HCT116 (cell line): Measurements from ENCODE around the gene NUDT9. TPM values are rescaled to one million over a fixed set of nuclear protein-coding genes. Genes with fewer than 3 reads are reported as not detected.

Source experiments
- ATAC-seq: fragments of 200-7000 bp; cut with Tn5 transposase; 2 replicates; pipeline ENCODE4 v1.9.1; 2020; ENCODE audit warnings: mild to moderate bottlenecking, moderate library complexity
- BruUV-seq: library from RNA; stranded (reverse); fragments of 400-500 nt; replicated peaks from 2 replicates; lab custom pipeline; 2021; lab: Mats Ljungman, UMichigan
- CTCF ChIA-PET: fragments of 300-600 bp; sonication (Branson Sonifier 250); formaldehyde crosslinking; loops from one replicate; lab custom pipeline; 2021; ENCODE audit warnings: antibody characterized with exemption; lab: Charles Lee
- POLR2A ChIA-PET: fragments of 300-600, 350-600 bp; sonication (Branson Sonifier 250); formaldehyde crosslinking; loops from one replicate; lab custom pipeline; 2021; ENCODE audit warnings: antibody characterized with exemption; lab: Charles Lee
- RAD21 ChIA-PET, 2 experiments: fragments of 300-600 bp; sonication (Branson Sonifier 250); formaldehyde crosslinking; loops; one replicate each; lab custom pipeline; 2023; ENCODE audit warnings: low total read pairs in 2 of 2; ENCODE audit not compliant: uncharacterized antibody in 2 of 2, unreplicated experiment in 2 of 2, low non-redundant PET in 1 of 2; lab: Charles Lee
- DNase-seq: peaks from one replicate; pipeline ENCODE4 v3.0.0-alpha.2; 2010; ENCODE audit warnings: low read depth, low spot score
- H2AFZ ChIP-seq: fragments of 200-600 bp; shearing (Covaris generic), sonication (generic); 2 replicates; pipeline ENCODE4 v1.6.1; 2017; ENCODE audit warnings: low read depth, mixed run types, mixed read lengths, antibody characterized with exemption, low read length; ENCODE audit not compliant: poor library complexity, severe bottlenecking
- H3K27ac ChIP-seq: 2 replicates; pipeline ENCODE4 v1.5.1; 2012; ENCODE audit warnings: low read depth, low read length
- H3K27me3 ChIP-seq: fragments of 200-600 bp; sonication (generic); 2 replicates; pipeline ENCODE4 v1.6.1; 2016; ENCODE audit warnings: mixed run types, low read length, mixed read lengths; ENCODE audit not compliant: insufficient read depth
- H3K36me3 ChIP-seq, 2 experiments: fragments of 200-500 bp in 1 of 2; fragments of 200-600 bp in 1 of 2; sonication (Bioruptor generic) in 1 of 2; sonication (generic) in 1 of 2; 2 replicates each; pipeline versions ENCODE4 v1.5.1 to v1.6.1; 2014 to 2016; ENCODE audit warnings: low read length in 2 of 2, inconsistent platforms in 1 of 2, mixed read lengths in 1 of 2, mixed run types in 1 of 2; ENCODE audit not compliant: insufficient read depth in 2 of 2, control insufficient read depth in 1 of 2
- H3K4me1 ChIP-seq, 2 experiments: fragments of 200-600 bp in 1 of 2; sonication (generic) in 1 of 2; 2 replicates each; pipeline versions ENCODE4 v1.5.1 to v1.6.1; 2012 to 2017; ENCODE audit warnings: low read length in 2 of 2, inconsistent platforms in 1 of 2, mild to moderate bottlenecking in 1 of 2, mixed read lengths in 1 of 2, mixed run types in 1 of 2, moderate library complexity in 1 of 2; ENCODE audit not compliant: insufficient read depth in 2 of 2, control insufficient read depth in 1 of 2
- H3K4me2 ChIP-seq: fragments of 200-600 bp; sonication (generic); 2 replicates; pipeline ENCODE4 v1.6.1; 2017; ENCODE audit warnings: mixed run types, low read length, mixed read lengths
- H3K4me3 ChIP-seq, 2 experiments: fragments of 200-600 bp in 1 of 2; sonication (generic) in 1 of 2; replicated peaks in 1 of 2; 2 replicates each; pipeline ENCODE4 v1.5.1; 2011 to 2016; ENCODE audit warnings: low read length in 2 of 2, control low read depth in 1 of 2, low read depth in 1 of 2, mild to moderate bottlenecking in 1 of 2, mixed read lengths in 1 of 2, mixed run types in 1 of 2
- H3K79me2 ChIP-seq: fragments of 200-600 bp; sonication (generic); 2 replicates; pipeline ENCODE4 v1.6.1; 2017; ENCODE audit warnings: mild to moderate bottlenecking, mixed run types, low read length, moderate library complexity, mixed read lengths; ENCODE audit not compliant: insufficient read depth
- H3K9ac ChIP-seq: fragments of 200-600 bp; sonication (generic); 2 replicates; pipeline ENCODE4 v1.6.1; 2016; ENCODE audit warnings: low read length, mixed read lengths
- H3K9me2 ChIP-seq: fragments of 200-600 bp; sonication (generic), shearing (Covaris generic); 2 replicates; pipeline ENCODE4 v1.6.1; 2017; ENCODE audit warnings: mixed run types, mild to moderate bottlenecking, moderate library complexity; ENCODE audit not compliant: insufficient read depth
- H3K9me3 ChIP-seq, 2 experiments: fragments of 200-500 bp in 1 of 2; fragments of 200-600 bp in 1 of 2; sonication (Bioruptor generic) in 1 of 2; sonication (generic) in 1 of 2; 2 replicates each; pipeline ENCODE4 v1.6.1; 2014 to 2017; ENCODE audit warnings: low read length in 2 of 2, mixed read lengths in 2 of 2, inconsistent platforms in 1 of 2, low read depth in 1 of 2, mild to moderate bottlenecking in 1 of 2, mixed run types in 1 of 2, moderate library complexity in 1 of 2; ENCODE audit not compliant: control insufficient read depth in 1 of 2, insufficient read depth in 1 of 2
- H4K20me1 ChIP-seq: fragments of 200-600 bp; sonication (generic), shearing (Covaris generic); 2 replicates; pipeline ENCODE4 v1.6.1; 2017; ENCODE audit warnings: mixed run types, mild to moderate bottlenecking, moderate library complexity; ENCODE audit not compliant: insufficient read depth
- CBX3 ChIP-seq: IDR thresholded peaks from 2 replicates; pipeline ENCODE4 v1.6.1; 2012; ENCODE audit warnings: low read depth
- CEBPB ChIP-seq: IDR thresholded peaks from 2 replicates; pipeline ENCODE4 v1.6.1; 2012; ENCODE audit warnings: low read depth
- EGR1 ChIP-seq: IDR thresholded peaks from 2 replicates; pipeline ENCODE4 v1.6.1; 2012; ENCODE audit warnings: low read depth
- POLR2A ChIP-seq: IDR thresholded peaks from 2 replicates; pipeline ENCODE4 v1.7.0; 2011; ENCODE audit warnings: borderline replicate concordance; ENCODE audit not compliant: insufficient read depth, insufficient read length; ENCODE audit errors: extremely low read depth
- TCF7L2 ChIP-seq: IDR thresholded peaks from 2 replicates; pipeline ENCODE4 v1.7.0; 2011; ENCODE audit warnings: borderline replicate concordance, inconsistent platforms; ENCODE audit not compliant: insufficient read depth, insufficient read length; ENCODE audit errors: extremely low read depth
- YY1 ChIP-seq: IDR thresholded peaks from 2 replicates; pipeline ENCODE4 v1.6.1; 2011; ENCODE audit warnings: low read length, low read depth, moderate library complexity, mild to moderate bottlenecking; ENCODE audit not compliant: insufficient replicate concordance; ENCODE audit errors: extremely low read depth
- ZNF274 ChIP-seq: fragments of 200-500 bp; sonication (Bioruptor generic); IDR thresholded peaks from 2 replicates; pipeline ENCODE4 v1.6.1; 2014; ENCODE audit warnings: mild to moderate bottlenecking, low read depth, low read length, inconsistent platforms
- intact Hi-C: fragments of 100-400 bp; cut with micrococcal nuclease; formaldehyde crosslinking; loops from 2 replicates; pipeline ENCODE4 v1.10.0; 2022
- total RNA-seq: library from RNA; stranded (reverse); gene quantifications from one replicate; pipeline ENCODE4 v1.2.1, GENCODE V29; 2021; ENCODE audit not compliant: unreplicated experiment
- TF ChIP-seq, protein P1 (sequence below): IDR thresholded peaks from 2 replicates; pipeline ENCODE4 v1.6.1; 2012
- TF ChIP-seq, protein P2 (sequence below): IDR thresholded peaks from 2 replicates; pipeline ENCODE4 v1.6.1; 2012; ENCODE audit warnings: low read depth
- TF ChIP-seq, protein P3 (sequence below), 3 experiments: fragments of 200-600 bp in 1 of 3; sonication (generic) in 1 of 3; IDR thresholded peaks in 2 of 3; conservative IDR thresholded peaks in 1 of 3; 2 replicates each; pipeline ENCODE4 v1.5.1; 2012 to 2017; ENCODE audit warnings: low read depth in 2 of 3, low read length in 2 of 3, antibody characterized with exemption in 1 of 3, borderline replicate concordance in 1 of 3, control low read depth in 1 of 3, mild to moderate bottlenecking in 1 of 3, mixed read lengths in 1 of 3, mixed run types in 1 of 3, moderate library complexity in 1 of 3; ENCODE audit not compliant: insufficient read depth in 1 of 3

NUDT9 gene
- total RNA-seq, 1 experiment from 2014 or later = 13.5 TPM

DNA sequence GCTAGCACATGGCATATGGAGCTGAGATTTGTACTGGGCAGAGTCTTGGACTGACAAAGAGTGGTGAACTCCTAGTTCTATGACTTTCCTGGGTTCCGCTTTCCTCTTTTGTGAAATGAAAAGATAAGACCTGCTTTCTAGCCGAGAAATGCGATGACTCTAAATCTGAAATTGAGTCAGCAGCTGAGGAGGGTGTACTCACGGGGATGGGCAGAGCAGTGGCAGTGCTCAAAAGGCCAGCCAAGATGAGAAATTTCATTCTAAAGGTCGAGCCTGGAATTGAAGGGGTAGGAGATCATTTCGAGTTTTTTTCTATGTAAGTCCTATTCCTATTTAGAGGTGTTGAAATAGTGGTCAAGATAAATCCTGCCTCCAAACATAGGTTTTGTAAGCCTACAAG, 47.0 kb downstream of the NUDT9 start:
- BruUV-seq = no TSS peak
- Histone ChIP-seq H3K9me3 (no peaks in the 10 kb centered on the region), H3K79me2 (no peaks in the 10 kb centered on the region), H3K9ac (no peak overlapping the region), H4K20me1 (no peaks in the 10 kb centered on the region), H2AFZ (no peak overlapping the region), H3K27ac (no peak overlapping the region), H3K36me3 (no peaks in the 10 kb centered on the region), H3K4me3 (no peak overlapping the region), H3K4me1 (no peaks in the 10 kb centered on the region), H3K27me3 (no peaks in the 10 kb centered on the region), H3K4me2 (no peak overlapping the region), H3K9me2 (no peaks in the 10 kb centered on the region)
- intact Hi-C loops = loop anchor here (5.0 to 10.0 kb wide), 3 partner anchors 112 to 975 kb away; no protein-coding TSS in a partner anchor
- DNase-seq = no peak
- no peak for ATAC-seq
- ChIA-PET RAD21 (no interaction called here), POLR2A (no interaction called here), CTCF (interaction anchor here (0.7 to 1.8 kb wide), 2 partner anchors 190 to 379 kb away, joined by 3 to 5 read pairs; no protein-coding TSS in a partner anchor)
- TF ChIP-seq, protein P1, sequence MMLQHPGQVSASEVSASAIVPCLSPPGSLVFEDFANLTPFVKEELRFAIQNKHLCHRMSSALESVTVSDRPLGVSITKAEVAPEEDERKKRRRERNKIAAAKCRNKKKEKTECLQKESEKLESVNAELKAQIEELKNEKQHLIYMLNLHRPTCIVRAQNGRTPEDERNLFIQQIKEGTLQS = no peak
- TF ChIP-seq, protein P2, sequence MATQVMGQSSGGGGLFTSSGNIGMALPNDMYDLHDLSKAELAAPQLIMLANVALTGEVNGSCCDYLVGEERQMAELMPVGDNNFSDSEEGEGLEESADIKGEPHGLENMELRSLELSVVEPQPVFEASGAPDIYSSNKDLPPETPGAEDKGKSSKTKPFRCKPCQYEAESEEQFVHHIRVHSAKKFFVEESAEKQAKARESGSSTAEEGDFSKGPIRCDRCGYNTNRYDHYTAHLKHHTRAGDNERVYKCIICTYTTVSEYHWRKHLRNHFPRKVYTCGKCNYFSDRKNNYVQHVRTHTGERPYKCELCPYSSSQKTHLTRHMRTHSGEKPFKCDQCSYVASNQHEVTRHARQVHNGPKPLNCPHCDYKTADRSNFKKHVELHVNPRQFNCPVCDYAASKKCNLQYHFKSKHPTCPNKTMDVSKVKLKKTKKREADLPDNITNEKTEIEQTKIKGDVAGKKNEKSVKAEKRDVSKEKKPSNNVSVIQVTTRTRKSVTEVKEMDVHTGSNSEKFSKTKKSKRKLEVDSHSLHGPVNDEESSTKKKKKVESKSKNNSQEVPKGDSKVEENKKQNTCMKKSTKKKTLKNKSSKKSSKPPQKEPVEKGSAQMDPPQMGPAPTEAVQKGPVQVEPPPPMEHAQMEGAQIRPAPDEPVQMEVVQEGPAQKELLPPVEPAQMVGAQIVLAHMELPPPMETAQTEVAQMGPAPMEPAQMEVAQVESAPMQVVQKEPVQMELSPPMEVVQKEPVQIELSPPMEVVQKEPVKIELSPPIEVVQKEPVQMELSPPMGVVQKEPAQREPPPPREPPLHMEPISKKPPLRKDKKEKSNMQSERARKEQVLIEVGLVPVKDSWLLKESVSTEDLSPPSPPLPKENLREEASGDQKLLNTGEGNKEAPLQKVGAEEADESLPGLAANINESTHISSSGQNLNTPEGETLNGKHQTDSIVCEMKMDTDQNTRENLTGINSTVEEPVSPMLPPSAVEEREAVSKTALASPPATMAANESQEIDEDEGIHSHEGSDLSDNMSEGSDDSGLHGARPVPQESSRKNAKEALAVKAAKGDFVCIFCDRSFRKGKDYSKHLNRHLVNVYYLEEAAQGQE = no peak
- TF ChIP-seq ZNF274 (no peak), YY1 (no peak), POLR2A (no peak), TCF7L2 (no peak), CBX3 (no peak), CEBPB (no peak), EGR1 (no peak)
- TF ChIP-seq, protein P3, sequence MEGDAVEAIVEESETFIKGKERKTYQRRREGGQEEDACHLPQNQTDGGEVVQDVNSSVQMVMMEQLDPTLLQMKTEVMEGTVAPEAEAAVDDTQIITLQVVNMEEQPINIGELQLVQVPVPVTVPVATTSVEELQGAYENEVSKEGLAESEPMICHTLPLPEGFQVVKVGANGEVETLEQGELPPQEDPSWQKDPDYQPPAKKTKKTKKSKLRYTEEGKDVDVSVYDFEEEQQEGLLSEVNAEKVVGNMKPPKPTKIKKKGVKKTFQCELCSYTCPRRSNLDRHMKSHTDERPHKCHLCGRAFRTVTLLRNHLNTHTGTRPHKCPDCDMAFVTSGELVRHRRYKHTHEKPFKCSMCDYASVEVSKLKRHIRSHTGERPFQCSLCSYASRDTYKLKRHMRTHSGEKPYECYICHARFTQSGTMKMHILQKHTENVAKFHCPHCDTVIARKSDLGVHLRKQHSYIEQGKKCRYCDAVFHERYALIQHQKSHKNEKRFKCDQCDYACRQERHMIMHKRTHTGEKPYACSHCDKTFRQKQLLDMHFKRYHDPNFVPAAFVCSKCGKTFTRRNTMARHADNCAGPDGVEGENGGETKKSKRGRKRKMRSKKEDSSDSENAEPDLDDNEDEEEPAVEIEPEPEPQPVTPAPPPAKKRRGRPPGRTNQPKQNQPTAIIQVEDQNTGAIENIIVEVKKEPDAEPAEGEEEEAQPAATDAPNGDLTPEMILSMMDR (IDR thresholded peaks at IDR 0.05 in 2 of 3, conservative IDR thresholded peaks at IDR 0.05 in 1 of 3; ENCODE audit: borderline replicate concordance in 1 of 3, insufficient read depth in 1 of 3, low read depth in 2 of 3, low read length in 2 of 3) = no peak
